Panc1 (cell line): ENCODE measurements around the gene ICAM4. TPM values are rescaled to one million over a fixed set of nuclear protein-coding genes. Genes with fewer than 3 reads are reported as not detected.

ENCODE experiments used
- ATAC-seq: fragments of 200-7000 bp; cut with Tn5 transposase; 2 replicates; pipeline ENCODE4 v1.9.1; 2020; ENCODE audit warnings: mild to moderate bottlenecking, moderate library complexity
- BruUV-seq: library from RNA; stranded (reverse); fragments of 400-500 nt; replicated peaks from 2 replicates; lab custom pipeline; 2021; lab: Mats Ljungman, UMichigan
- CTCF ChIA-PET: fragments of 300-600 bp; sonication (Branson Sonifier 250); formaldehyde crosslinking; loops from one replicate; lab custom pipeline; 2022; ENCODE audit warnings: antibody characterized with exemption; lab: Charles Lee
- POLR2A ChIA-PET: fragments of 300-600 bp; sonication (Branson Sonifier 250); formaldehyde crosslinking; loops from one replicate; lab custom pipeline; 2022; ENCODE audit warnings: antibody characterized with exemption; lab: Charles Lee
- DNase-seq: peaks from one replicate; pipeline ENCODE4 v3.0.0-alpha.2; 2010; ENCODE audit warnings: low read depth, low spot score
- H3K27ac ChIP-seq: 2 replicates; pipeline ENCODE4 v1.5.1; 2011; ENCODE audit warnings: mild to moderate bottlenecking, low read length, inconsistent platforms
- H3K27me3 ChIP-seq: fragments of 200-500 bp; sonication (Bioruptor generic); 2 replicates; pipeline ENCODE4 v1.6.0; 2014; ENCODE audit warnings: low read length, inconsistent platforms; ENCODE audit not compliant: control insufficient read depth, insufficient read depth
- H3K36me3 ChIP-seq: fragments of 200-500 bp; sonication (Bioruptor generic); 2 replicates; pipeline ENCODE4 v1.5.1; 2014; ENCODE audit warnings: inconsistent platforms, mild to moderate bottlenecking, low read length, moderate library complexity; ENCODE audit not compliant: control insufficient read depth, insufficient read depth
- H3K4me1 ChIP-seq: 2 replicates; pipeline ENCODE4 v1.5.1; 2011; ENCODE audit warnings: inconsistent platforms, mild to moderate bottlenecking, low read length, moderate library complexity; ENCODE audit not compliant: control insufficient read depth, insufficient read depth
- H3K4me3 ChIP-seq, 2 experiments: 2 replicates each; pipeline ENCODE4 v1.5.1; 2011 to 2012; ENCODE audit warnings: low read depth in 2 of 2, low read length in 2 of 2, mild to moderate bottlenecking in 2 of 2, inconsistent platforms in 1 of 2, moderate library complexity in 1 of 2
- H3K9me3 ChIP-seq: fragments of 200-500 bp; sonication (Bioruptor generic); 2 replicates; pipeline ENCODE4 v1.5.1; 2014; ENCODE audit warnings: low read depth, mild to moderate bottlenecking, inconsistent platforms, low read length, moderate library complexity; ENCODE audit not compliant: control insufficient read depth, insufficient read depth
- POLR2AphosphoS5 ChIP-seq: IDR thresholded peaks from 2 replicates; pipeline ENCODE4 v1.6.1; 2012; ENCODE audit warnings: mild to moderate bottlenecking, low read depth, low read length, moderate library complexity
- SIN3A ChIP-seq: IDR thresholded peaks from 2 replicates; pipeline ENCODE4 v1.6.1; 2012; ENCODE audit warnings: low read depth, mild to moderate bottlenecking, low read length, moderate library complexity, borderline replicate concordance; ENCODE audit not compliant: insufficient read depth
- TCF7L2 ChIP-seq: IDR thresholded peaks from 2 replicates; pipeline ENCODE4 v1.6.1; 2011; ENCODE audit warnings: mild to moderate bottlenecking, low read depth, low read length, inconsistent platforms
- in situ Hi-C: cut with HindIII; loops from 2 replicates; pipeline ENCODE4 v1.10.0; 2016; ENCODE audit warnings: low sequenced_read_pairs, low pct_unique_long_range_greater_than_20kb
- intact Hi-C: fragments of 100-400 bp; cut with micrococcal nuclease; formaldehyde crosslinking; loops from one replicate; pipeline ENCODE4 v1.10.0; 2022; ENCODE audit not compliant: unreplicated experiment
- total RNA-seq: library from RNA; stranded (reverse); gene quantifications from one replicate; pipeline ENCODE4 v1.2.1, GENCODE V29; 2021; ENCODE audit not compliant: unreplicated experiment
- TF ChIP-seq, protein P1 (sequence below), 2 experiments: IDR thresholded peaks; 2 replicates each; pipeline ENCODE4 v1.6.1; 2011 to 2012; ENCODE audit warnings: low read depth in 2 of 2, control low read depth in 1 of 2, low read length in 1 of 2, mild to moderate bottlenecking in 1 of 2, moderate library complexity in 1 of 2; ENCODE audit not compliant: insufficient read depth in 1 of 2
- TF ChIP-seq, protein P2 (sequence below): fragments of 450-650 bp; IDR thresholded peaks from 2 replicates; pipeline ENCODE4 v1.5.1; 2017; ENCODE audit warnings: mild to moderate bottlenecking

ICAM4 gene
- total RNA-seq, 1 experiment from 2014 or later = 2.8 TPM

DNA sequence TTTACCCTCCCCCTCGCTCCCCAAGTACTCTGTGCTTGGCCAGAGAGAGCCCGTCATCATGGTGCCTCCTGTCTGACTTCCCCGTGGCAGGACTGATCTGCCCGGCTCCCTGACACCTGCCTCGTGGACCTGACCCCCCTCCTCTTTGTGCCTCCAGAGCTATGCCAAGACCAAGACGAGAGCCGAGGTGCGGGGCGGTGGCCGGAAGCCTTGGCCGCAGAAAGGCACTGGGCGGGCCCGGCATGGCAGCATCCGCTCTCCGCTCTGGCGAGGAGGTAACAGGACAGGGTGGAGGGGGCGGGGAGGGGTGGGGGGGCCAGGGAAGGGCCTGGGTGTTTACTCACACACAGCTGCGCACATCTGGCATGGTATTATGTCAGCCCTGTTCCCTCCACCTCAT is 30.2 kb upstream of the ICAM4 start:
- no peaks in the 10 kb centered on the region for H3K9me3 ChIP-seq
- no TSS peak for BruUV-seq
- TF ChIP-seq POLR2AphosphoS5 = no peak
- TF ChIP-seq, protein P1, sequence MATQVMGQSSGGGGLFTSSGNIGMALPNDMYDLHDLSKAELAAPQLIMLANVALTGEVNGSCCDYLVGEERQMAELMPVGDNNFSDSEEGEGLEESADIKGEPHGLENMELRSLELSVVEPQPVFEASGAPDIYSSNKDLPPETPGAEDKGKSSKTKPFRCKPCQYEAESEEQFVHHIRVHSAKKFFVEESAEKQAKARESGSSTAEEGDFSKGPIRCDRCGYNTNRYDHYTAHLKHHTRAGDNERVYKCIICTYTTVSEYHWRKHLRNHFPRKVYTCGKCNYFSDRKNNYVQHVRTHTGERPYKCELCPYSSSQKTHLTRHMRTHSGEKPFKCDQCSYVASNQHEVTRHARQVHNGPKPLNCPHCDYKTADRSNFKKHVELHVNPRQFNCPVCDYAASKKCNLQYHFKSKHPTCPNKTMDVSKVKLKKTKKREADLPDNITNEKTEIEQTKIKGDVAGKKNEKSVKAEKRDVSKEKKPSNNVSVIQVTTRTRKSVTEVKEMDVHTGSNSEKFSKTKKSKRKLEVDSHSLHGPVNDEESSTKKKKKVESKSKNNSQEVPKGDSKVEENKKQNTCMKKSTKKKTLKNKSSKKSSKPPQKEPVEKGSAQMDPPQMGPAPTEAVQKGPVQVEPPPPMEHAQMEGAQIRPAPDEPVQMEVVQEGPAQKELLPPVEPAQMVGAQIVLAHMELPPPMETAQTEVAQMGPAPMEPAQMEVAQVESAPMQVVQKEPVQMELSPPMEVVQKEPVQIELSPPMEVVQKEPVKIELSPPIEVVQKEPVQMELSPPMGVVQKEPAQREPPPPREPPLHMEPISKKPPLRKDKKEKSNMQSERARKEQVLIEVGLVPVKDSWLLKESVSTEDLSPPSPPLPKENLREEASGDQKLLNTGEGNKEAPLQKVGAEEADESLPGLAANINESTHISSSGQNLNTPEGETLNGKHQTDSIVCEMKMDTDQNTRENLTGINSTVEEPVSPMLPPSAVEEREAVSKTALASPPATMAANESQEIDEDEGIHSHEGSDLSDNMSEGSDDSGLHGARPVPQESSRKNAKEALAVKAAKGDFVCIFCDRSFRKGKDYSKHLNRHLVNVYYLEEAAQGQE (IDR thresholded peaks at IDR 0.05; ENCODE audit: insufficient read depth in 1 of 2, low read depth in 2 of 2, low read length in 1 of 2) = no peak
- TF ChIP-seq, protein P2, sequence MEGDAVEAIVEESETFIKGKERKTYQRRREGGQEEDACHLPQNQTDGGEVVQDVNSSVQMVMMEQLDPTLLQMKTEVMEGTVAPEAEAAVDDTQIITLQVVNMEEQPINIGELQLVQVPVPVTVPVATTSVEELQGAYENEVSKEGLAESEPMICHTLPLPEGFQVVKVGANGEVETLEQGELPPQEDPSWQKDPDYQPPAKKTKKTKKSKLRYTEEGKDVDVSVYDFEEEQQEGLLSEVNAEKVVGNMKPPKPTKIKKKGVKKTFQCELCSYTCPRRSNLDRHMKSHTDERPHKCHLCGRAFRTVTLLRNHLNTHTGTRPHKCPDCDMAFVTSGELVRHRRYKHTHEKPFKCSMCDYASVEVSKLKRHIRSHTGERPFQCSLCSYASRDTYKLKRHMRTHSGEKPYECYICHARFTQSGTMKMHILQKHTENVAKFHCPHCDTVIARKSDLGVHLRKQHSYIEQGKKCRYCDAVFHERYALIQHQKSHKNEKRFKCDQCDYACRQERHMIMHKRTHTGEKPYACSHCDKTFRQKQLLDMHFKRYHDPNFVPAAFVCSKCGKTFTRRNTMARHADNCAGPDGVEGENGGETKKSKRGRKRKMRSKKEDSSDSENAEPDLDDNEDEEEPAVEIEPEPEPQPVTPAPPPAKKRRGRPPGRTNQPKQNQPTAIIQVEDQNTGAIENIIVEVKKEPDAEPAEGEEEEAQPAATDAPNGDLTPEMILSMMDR = no peak
- no peak for TF ChIP-seq SIN3A
- no peak for TF ChIP-seq TCF7L2
- intact Hi-C loops (loop anchor here (5.0 kb wide), 1 partner anchor 131 kb away; no protein-coding TSS in a partner anchor), in situ Hi-C loops (no loop called here)
- ATAC-seq = no peak
- H3K4me1 ChIP-seq = peaks cover 6% of the 10 kb centered on the region; the same call in 1 of the 2 replicates
- ChIA-PET POLR2A (interaction anchor here (0.7 kb wide), 1 partner anchor 218 kb away, joined by 3 read pairs; no protein-coding TSS in a partner anchor), CTCF (no interaction called here)
- no peak overlapping the region for H3K4me3 ChIP-seq
- no peak for DNase-seq
- H3K27ac ChIP-seq = no peak overlapping the region
- no peaks in the 10 kb centered on the region for H3K27me3 ChIP-seq
- H3K36me3 ChIP-seq = peaks cover 5% of the 10 kb centered on the region; the same call in 1 of the 2 replicates

- H3K27me3 ChIP-seq = no peaks in the 10 kb centered on the region
- TF ChIP-seq POLR2AphosphoS5 = no peak
- TF ChIP-seq SIN3A = no peak
- TF ChIP-seq, protein P1 (IDR thresholded peaks at IDR 0.05; ENCODE audit: insufficient read depth in 1 of 2, low read depth in 2 of 2, low read length in 1 of 2) = no peak
- TF ChIP-seq TCF7L2 = no peak
- TF ChIP-seq, protein P2 = no peak
- ChIA-PET CTCF (no interaction called here), POLR2A (no interaction called here)
- peaks cover 6% of the 10 kb centered on the region; the same call in 1 of the 2 replicates for H3K4me1 ChIP-seq
- no TSS peak for BruUV-seq
- H3K27ac ChIP-seq = no peak overlapping the region
- DNase-seq = no peak
- ATAC-seq = no peak
- no peaks in the 10 kb centered on the region for H3K9me3 ChIP-seq
- in situ Hi-C loops = no loop called here
- intact Hi-C loops = loop anchor here (5.0 kb wide), 1 partner anchor 130 kb away; no protein-coding TSS in a partner anchor
- no peak overlapping the region for H3K4me3 ChIP-seq
- H3K36me3 ChIP-seq = peaks cover 5% of the 10 kb centered on the region; the same call in 1 of the 2 replicates
These were observed 29.7 kb upstream of the ICAM4 start for GRCh38 chr19:10256970-10257615.
